ES-I3 (cell line): ENCODE results near the gene SIVA1.

Source experiments
- H3K36me3 ChIP-seq: 2 replicates; pipeline ENCODE4 v1.6.1; 2013; ENCODE audit warnings: mild to moderate bottlenecking, low read length, control low read depth, moderate library complexity; ENCODE audit not compliant: insufficient read depth
- H3K4me1 ChIP-seq: 2 replicates; pipeline ENCODE4 v1.6.1; 2013; ENCODE audit warnings: mild to moderate bottlenecking, control low read depth, low read length; ENCODE audit not compliant: insufficient read depth
- H3K9ac ChIP-seq: 2 replicates; pipeline ENCODE4 v1.6.1; 2013; ENCODE audit warnings: low read depth, mild to moderate bottlenecking, low read length, moderate library complexity
- H3K9me3 ChIP-seq: 2 replicates; pipeline ENCODE4 v1.6.1; 2013; ENCODE audit warnings: mild to moderate bottlenecking, low read length, moderate library complexity; ENCODE audit not compliant: control insufficient read depth, insufficient read depth

The SIVA1 gene, protein sequence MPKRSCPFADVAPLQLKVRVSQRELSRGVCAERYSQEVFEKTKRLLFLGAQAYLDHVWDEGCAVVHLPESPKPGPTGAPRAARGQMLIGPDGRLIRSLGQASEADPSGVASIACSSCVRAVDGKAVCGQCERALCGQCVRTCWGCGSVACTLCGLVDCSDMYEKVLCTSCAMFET

GRCh38 chr14:104752735-104753527 is at the start of gene SIVA1:
Gene SIVA1, plus strand, starts transcription at chr14:104753147. Its CDS starts 55 bp downstream, at chr14:104753202.
- Histone ChIP-seq H3K4me1 (peaks cover 8% of the 10 kb centered on the region), H3K9me3 (no peaks in the 10 kb centered on the region), H3K36me3 (no peaks in the 10 kb centered on the region; the same call in 1 of the 2 replicates), H3K9ac (peak within 1 kb of the TSS; percentile 98)

DNA sequence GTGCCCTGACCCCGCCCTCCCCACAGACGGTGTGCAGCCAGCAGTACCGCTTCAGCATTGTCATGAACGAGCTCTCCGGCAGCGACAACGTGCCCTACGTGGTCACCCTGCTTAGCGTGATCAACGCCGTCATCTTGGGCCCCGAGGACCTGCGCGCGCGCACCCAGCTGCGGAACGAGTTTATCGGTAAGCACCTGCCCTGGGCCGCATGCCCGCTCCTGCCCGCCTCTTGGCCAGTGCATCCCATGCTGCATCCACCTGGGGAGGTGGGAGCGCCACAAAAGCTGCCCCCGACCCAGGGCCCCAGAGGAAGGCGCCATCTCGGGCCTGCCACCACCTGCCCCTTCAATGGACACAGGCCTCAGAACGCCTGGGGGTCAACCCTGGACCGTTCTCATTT is 49.7 kb upstream of the SIVA1 start:
- Histone ChIP-seq H3K4me1 (peaks cover 14% of the 10 kb centered on the region; the same call in 1 of the 2 replicates), H3K9ac (no peak overlapping the region), H3K36me3 (no peaks in the 10 kb centered on the region; the same call in none of the 2 replicates), H3K9me3 (peaks cover 6% of the 10 kb centered on the region; the same call in 1 of the 2 replicates)

- no peaks in the 10 kb centered on the region; the same call in none of the 2 replicates for H3K36me3 ChIP-seq
- H3K9ac ChIP-seq: no peak overlapping the region
- peaks cover 15% of the 10 kb centered on the region; the same call in 1 of the 2 replicates for H3K4me1 ChIP-seq
- peaks cover 6% of the 10 kb centered on the region; the same call in 1 of the 2 replicates for H3K9me3 ChIP-seq
Observed at GRCh38 chr14:104704252-104704651, 48.7 kb upstream of the SIVA1 start.

GRCh38 chr14:104705340-104706047 is 47.5 kb upstream of the SIVA1 start:
- H3K4me1 ChIP-seq: peaks cover 15% of the 10 kb centered on the region; the same call in 1 of the 2 replicates

GRCh38 chr14:104706733-104707607 is 46.0 kb upstream of the SIVA1 start:
- H3K9me3 ChIP-seq: peaks cover 6% of the 10 kb centered on the region; the same call in 1 of the 2 replicates
- H3K4me1 ChIP-seq: peaks cover 15% of the 10 kb centered on the region; the same call in 1 of the 2 replicates
- no peaks in the 10 kb centered on the region; the same call in none of the 2 replicates for H3K36me3 ChIP-seq
- H3K9ac ChIP-seq: no peak overlapping the region

More at GRCh38 chr14:104705340-104706047, 47.5 kb upstream of the SIVA1 start:
- H3K36me3 ChIP-seq: no peaks in the 10 kb centered on the region; the same call in none of the 2 replicates
- no peak overlapping the region for H3K9ac ChIP-seq
- peaks cover 6% of the 10 kb centered on the region; the same call in 1 of the 2 replicates for H3K9me3 ChIP-seq

GRCh38 chr14:104707608-104708595 is 45.0 kb upstream of the SIVA1 start:
- Histone ChIP-seq H3K4me1 (peaks cover 15% of the 10 kb centered on the region; the same call in 1 of the 2 replicates), H3K9me3 (peaks cover 6% of the 10 kb centered on the region; the same call in 1 of the 2 replicates), H3K36me3 (no peaks in the 10 kb centered on the region; the same call in 1 of the 2 replicates), H3K9ac (no peak overlapping the region)

- no peaks in the 10 kb centered on the region; the same call in 1 of the 2 replicates for H3K36me3 ChIP-seq
- no peak overlapping the region for H3K9ac ChIP-seq
- peaks cover 6% of the 10 kb centered on the region; the same call in 1 of the 2 replicates for H3K9me3 ChIP-seq
- peaks cover 15% of the 10 kb centered on the region; the same call in 1 of the 2 replicates for H3K4me1 ChIP-seq
Observed at GRCh38 chr14:104708606-104709268, 44.2 kb upstream of the SIVA1 start.

GRCh38 chr14:104709387-104710039 is 43.4 kb upstream of the SIVA1 start:
- no peaks in the 10 kb centered on the region; the same call in 1 of the 2 replicates for H3K36me3 ChIP-seq

DNA sequence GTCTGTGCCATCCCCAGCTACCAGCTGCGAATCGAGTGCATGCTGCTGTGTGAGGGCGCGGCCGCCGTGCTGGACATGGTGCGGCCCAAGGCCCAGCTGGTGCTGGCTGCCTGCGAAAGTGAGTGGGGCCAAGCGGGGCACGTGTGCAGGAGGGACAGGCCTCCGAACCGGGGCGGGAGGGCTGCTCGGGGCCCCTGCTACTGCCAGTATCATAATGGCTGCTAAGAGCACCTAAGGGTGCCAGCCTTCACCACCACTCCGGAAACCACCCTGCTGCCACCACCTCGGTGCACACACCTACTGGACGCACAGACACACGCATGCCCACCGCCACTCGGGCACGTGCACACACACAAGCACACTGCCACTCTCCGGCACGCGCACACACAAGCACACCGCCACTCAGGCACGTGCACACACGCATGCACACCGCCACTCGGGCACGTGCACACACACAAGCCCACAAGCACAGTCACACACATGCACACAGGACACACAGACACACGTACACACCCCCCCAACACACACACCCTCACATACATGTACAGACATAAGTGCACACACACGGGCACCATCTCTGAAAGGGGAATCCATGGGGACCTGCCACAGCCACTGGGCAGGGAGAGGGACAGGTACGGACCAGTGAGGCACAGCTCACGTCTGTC is 42.7 kb upstream of the SIVA1 start:
- Histone ChIP-seq H3K36me3 (no peaks in the 10 kb centered on the region; the same call in 1 of the 2 replicates), H3K4me1 (peaks cover 15% of the 10 kb centered on the region; the same call in 1 of the 2 replicates), H3K9ac (no peak overlapping the region)

More at GRCh38 chr14:104709387-104710039, 43.4 kb upstream of the SIVA1 start:
- Histone ChIP-seq H3K4me1 (peaks cover 15% of the 10 kb centered on the region; the same call in 1 of the 2 replicates), H3K9ac (no peak overlapping the region), H3K9me3 (peaks cover 4% of the 10 kb centered on the region; the same call in 1 of the 2 replicates)

GRCh38 chr14:104712881-104713734 is 39.8 kb upstream of the SIVA1 start:
- H3K4me1 ChIP-seq: peaks cover 4% of the 10 kb centered on the region; the same call in 1 of the 2 replicates
- no peaks in the 10 kb centered on the region for H3K9me3 ChIP-seq
- H3K9ac ChIP-seq: no peak overlapping the region
- H3K36me3 ChIP-seq: no peaks in the 10 kb centered on the region

More for the DNA sequence above, 42.7 kb upstream of the SIVA1 start:
- H3K9me3 ChIP-seq: no peaks in the 10 kb centered on the region
